Activated naive CD4-positive, alpha-beta T cell treated with anti-CD3 and anti-CD28 coated beads for 36 hours (primary cell): ENCODE data around the gene BRMS1L. TPM values are rescaled to one million over a fixed set of nuclear protein-coding genes. Genes with fewer than 3 reads are reported as not detected.
A peak's percentile ranks its signal among the peaks of the same experiment; 100 is the strongest.
"Not testable (repeated sequence)": the region's sequence is repeated elsewhere in the genome, so short reads cannot be mapped to it uniquely, and the experiment has no call there.

Experiments
- CTCF ChIA-PET: fragments of 350-600 bp; sonication (Branson Sonifier 250); formaldehyde crosslinking; loops from one replicate; lab custom pipeline; 2021; ENCODE audit warnings: antibody characterized with exemption; lab: Charles Lee
- DNase-seq: peaks from one replicate; pipeline ENCODE4 v3.0.0-alpha.2; 2020
- H3K27ac Mint-ChIP-seq: one replicate; pipeline ENCODE4 v1.8.0; 2021; ENCODE audit warnings: mild to moderate bottlenecking, mixed read lengths
- H3K27me3 Mint-ChIP-seq: one replicate; pipeline ENCODE4 v1.8.0; 2021; ENCODE audit warnings: low read depth, mixed read lengths
- H3K36me3 Mint-ChIP-seq: one replicate; pipeline ENCODE4 v1.8.0; 2021; ENCODE audit warnings: low read depth, mixed read lengths
- H3K4me1 Mint-ChIP-seq: one replicate; pipeline ENCODE4 v1.8.0; 2021; ENCODE audit warnings: low read depth, mixed read lengths
- H3K4me3 Mint-ChIP-seq: one replicate; pipeline ENCODE4 v1.8.0; 2021; ENCODE audit warnings: mild to moderate bottlenecking, moderate library complexity, mixed read lengths
- H3K9me3 Mint-ChIP-seq: one replicate; pipeline ENCODE4 v1.8.0; 2021; ENCODE audit warnings: mixed read lengths
- intact Hi-C: fragments of 100-400 bp; cut with micrococcal nuclease; formaldehyde crosslinking; loops from one replicate; pipeline ENCODE4 v1.15.1; 2023
- total RNA-seq, 2 experiments: library from RNA; stranded (reverse); gene quantifications; one replicate each; pipeline ENCODE4 v1.2.3, GENCODE V29; 2021

BRMS1L gene, protein sequence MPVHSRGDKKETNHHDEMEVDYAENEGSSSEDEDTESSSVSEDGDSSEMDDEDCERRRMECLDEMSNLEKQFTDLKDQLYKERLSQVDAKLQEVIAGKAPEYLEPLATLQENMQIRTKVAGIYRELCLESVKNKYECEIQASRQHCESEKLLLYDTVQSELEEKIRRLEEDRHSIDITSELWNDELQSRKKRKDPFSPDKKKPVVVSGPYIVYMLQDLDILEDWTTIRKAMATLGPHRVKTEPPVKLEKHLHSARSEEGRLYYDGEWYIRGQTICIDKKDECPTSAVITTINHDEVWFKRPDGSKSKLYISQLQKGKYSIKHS
- 1 to 10 TPM; 4.4 to 5.3 TPM for total RNA-seq

DNA sequence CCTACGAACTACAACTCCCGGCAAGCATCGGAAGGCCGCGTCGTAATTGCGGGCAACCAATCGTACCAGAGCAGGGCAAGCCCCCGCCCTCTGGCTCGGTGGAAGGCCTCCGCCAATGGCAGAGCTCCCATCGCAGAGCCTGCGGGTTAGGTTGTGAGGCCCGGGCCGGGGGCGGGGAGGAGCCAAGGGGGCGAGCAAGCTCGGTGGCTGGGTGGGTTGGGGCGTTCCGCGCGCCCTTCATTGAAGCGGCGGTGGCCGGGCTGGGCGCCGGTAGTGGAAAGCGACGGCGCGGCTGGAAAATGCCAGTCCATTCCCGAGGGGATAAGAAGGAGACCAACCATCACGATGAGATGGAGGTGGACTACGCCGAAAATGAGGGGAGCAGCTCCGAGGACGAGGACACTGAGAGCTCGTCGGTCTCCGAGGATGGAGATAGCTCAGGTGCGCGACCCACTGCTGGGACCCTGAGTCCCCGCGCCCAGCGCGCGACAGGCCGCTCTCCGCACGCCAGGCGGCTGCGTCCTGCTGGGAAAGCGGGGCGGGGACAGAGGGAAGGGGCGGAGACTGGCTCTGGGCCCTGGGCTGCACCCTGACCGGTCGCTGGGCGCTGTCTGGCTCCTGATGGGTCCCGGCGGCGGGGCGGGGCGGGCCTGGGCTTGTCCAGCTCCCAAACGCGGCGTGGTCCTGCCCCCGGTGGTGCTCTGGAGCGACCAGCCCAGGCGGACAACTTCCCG lies at the start of gene BRMS1L:
Gene BRMS1L (plus strand): TSS at position 121 of the 734 bp plus-strand sequence. CDS start 179 bp downstream, at position 300.
- peak; percentile 99 for DNase-seq
- Mint-ChIP-seq H3K4me1 (peaks cover 29% of the 10 kb centered on the region), H3K27me3 (no peaks in the 10 kb centered on the region), H3K27ac (peak within 1 kb of the TSS; percentile 92), H3K36me3 (peaks cover 3% of the 10 kb centered on the region), H3K4me3 (peak within 1 kb of the TSS; percentile 84), H3K9me3 (no peaks in the 10 kb centered on the region)
- intact Hi-C loops = loop anchor here (1.0 to 5.0 kb wide), 13 partner anchors 17 to 1364 kb away; partner anchors contain the start of genes EAPP, FAM177A1, INSM2 and MBIP
- CTCF ChIA-PET = interaction anchor here (0.6 to 3.7 kb wide), 6 partner anchors 10 to 158 kb away, joined by 3 to 22 read pairs (median 6); partner anchors contain the start of gene RALGAPA1

DNA sequence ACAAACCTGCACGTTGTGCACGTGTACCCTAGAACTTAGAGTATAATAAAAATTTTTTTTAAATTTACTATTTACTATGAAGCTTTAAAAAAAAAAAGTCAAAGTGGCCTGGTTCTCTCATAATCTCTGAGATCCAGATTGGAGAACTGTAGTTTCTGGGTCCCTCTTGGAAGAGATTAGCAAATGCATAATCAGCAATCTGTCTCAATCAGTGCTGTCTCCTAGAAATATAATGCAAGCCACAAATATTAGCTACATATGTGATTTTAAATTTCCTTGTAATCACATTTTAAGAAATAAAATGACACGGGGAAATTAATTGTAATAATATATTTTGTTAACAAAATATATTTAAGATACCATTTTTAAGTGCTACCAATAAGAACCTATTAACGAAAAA lies 49.3 kb upstream of the BRMS1L start:
- Mint-ChIP-seq H3K4me1 (peaks cover 4% of the 10 kb centered on the region), H3K36me3 (peaks cover 15% of the 10 kb centered on the region), H3K27ac (no peak overlapping the region), H3K4me3 (no peak overlapping the region), H3K9me3 (peaks cover 14% of the 10 kb centered on the region), H3K27me3 (no peaks in the 10 kb centered on the region)
- CTCF ChIA-PET = interaction anchor here (0.5 to 2.2 kb wide), 3 partner anchors 8 to 336 kb away, joined by 3 to 6 read pairs (median 5); no protein-coding TSS in a partner anchor
- no peak for DNase-seq
- intact Hi-C loops = no loop called here

GRCh38 chr14:35777550-35777949 lies 48.6 kb upstream of the BRMS1L start:
- CTCF ChIA-PET, DNase-seq, H3K4me1 Mint-ChIP-seq, H3K27me3 Mint-ChIP-seq, intact Hi-C loops, H3K27ac Mint-ChIP-seq, H3K4me3 Mint-ChIP-seq: not testable (repeated sequence)
- Mint-ChIP-seq H3K9me3 (peaks cover 16% of the 10 kb centered on the region), H3K36me3 (peaks cover 15% of the 10 kb centered on the region)

DNA sequence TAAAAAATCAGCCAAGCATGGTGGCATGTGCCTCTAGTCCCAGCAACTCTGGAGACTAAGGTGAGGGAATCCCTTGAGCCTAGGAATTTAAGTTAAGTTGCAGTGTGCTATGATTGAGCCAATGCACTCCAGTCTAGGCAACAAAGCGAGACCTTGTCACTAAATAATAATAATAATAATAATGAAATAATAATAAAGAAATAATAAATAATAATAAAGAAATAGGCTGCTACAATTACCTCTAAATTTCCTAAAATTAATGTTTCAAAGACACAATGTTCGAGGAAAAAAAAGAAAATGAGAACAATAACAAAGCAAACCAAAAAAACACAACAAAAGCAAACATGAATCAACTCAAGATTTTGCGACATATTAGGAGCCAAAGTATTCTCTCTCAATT lies 46.8 kb upstream of the BRMS1L start:
- CTCF ChIA-PET = no interaction called here
- H3K27me3 Mint-ChIP-seq = no peaks in the 10 kb centered on the region
- H3K36me3 Mint-ChIP-seq = peaks cover 13% of the 10 kb centered on the region
- H3K27ac Mint-ChIP-seq = no peak overlapping the region
- H3K4me1 Mint-ChIP-seq = peaks cover 8% of the 10 kb centered on the region
- H3K9me3 Mint-ChIP-seq = peaks cover 16% of the 10 kb centered on the region
- DNase-seq = no peak
- no peak overlapping the region for H3K4me3 Mint-ChIP-seq
- intact Hi-C loops = no loop called here

GRCh38 chr14:35783699-35784098 lies 42.4 kb upstream of the BRMS1L start:
- Mint-ChIP-seq H3K9me3 (peaks cover 16% of the 10 kb centered on the region), H3K27me3 (no peaks in the 10 kb centered on the region), H3K27ac (no peak overlapping the region), H3K4me3 (no peak overlapping the region), H3K36me3 (peaks cover 7% of the 10 kb centered on the region), H3K4me1 (peaks cover 28% of the 10 kb centered on the region)
- DNase-seq = no peak
- intact Hi-C loops = no loop called here
- CTCF ChIA-PET = interaction anchor here (1.2 kb wide), 1 partner anchor 17 kb away, joined by 3 read pairs; no protein-coding TSS in a partner anchor

DNA sequence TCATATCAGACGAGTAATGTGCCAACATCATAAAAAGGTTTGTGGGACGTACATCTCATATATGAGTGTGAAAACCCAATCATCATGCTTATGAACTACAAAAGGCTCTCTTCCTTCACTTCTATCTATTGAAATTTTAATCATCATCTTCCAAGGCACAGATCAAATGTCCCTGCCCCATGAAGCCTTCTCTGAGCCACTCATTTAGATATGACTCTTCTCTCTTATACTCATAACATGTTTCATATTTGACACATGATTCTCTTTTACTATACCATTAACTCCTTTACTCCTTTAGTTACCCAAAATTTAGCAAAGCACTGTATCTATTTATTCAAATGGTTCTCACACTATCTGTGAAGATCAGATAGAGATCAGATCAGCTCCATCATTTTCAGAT lies 39.3 kb upstream of the BRMS1L start:
- CTCF ChIA-PET = interaction anchor here (0.7 kb wide), 1 partner anchor 256 kb away, joined by 5 read pairs; no protein-coding TSS in a partner anchor
- Mint-ChIP-seq H3K27ac (no peak overlapping the region), H3K36me3 (peaks cover 1% of the 10 kb centered on the region), H3K27me3 (no peaks in the 10 kb centered on the region), H3K4me1 (peaks cover 38% of the 10 kb centered on the region), H3K4me3 (no peak overlapping the region), H3K9me3 (peaks cover 2% of the 10 kb centered on the region)
- intact Hi-C loops = loop anchor here (1.0 kb wide), 2 partner anchors 21 kb away; no protein-coding TSS in a partner anchor
- peak; percentile 17 for DNase-seq

- Mint-ChIP-seq H3K4me3 (no peak overlapping the region), H3K36me3 (no peaks in the 10 kb centered on the region), H3K9me3 (no peaks in the 10 kb centered on the region), H3K27ac (no peak overlapping the region), H3K4me1 (peaks cover 32% of the 10 kb centered on the region), H3K27me3 (no peaks in the 10 kb centered on the region)
- DNase-seq = no peak
- intact Hi-C loops = no loop called here
- CTCF ChIA-PET = no interaction called here
These were observed 36.5 kb upstream of the BRMS1L start for GRCh38 chr14:35789651-35790050.

GRCh38 chr14:35797796-35798195 lies 28.3 kb upstream of the BRMS1L start:
- no peaks in the 10 kb centered on the region for H3K27me3 Mint-ChIP-seq
- no peaks in the 10 kb centered on the region for H3K9me3 Mint-ChIP-seq
- intact Hi-C loops = no loop called here
- H3K4me1 Mint-ChIP-seq = peaks cover 36% of the 10 kb centered on the region
- DNase-seq = no peak
- CTCF ChIA-PET = no interaction called here
- H3K27ac Mint-ChIP-seq = no peak overlapping the region
- H3K36me3 Mint-ChIP-seq = peaks cover 3% of the 10 kb centered on the region
- H3K4me3 Mint-ChIP-seq = no peak overlapping the region

DNA sequence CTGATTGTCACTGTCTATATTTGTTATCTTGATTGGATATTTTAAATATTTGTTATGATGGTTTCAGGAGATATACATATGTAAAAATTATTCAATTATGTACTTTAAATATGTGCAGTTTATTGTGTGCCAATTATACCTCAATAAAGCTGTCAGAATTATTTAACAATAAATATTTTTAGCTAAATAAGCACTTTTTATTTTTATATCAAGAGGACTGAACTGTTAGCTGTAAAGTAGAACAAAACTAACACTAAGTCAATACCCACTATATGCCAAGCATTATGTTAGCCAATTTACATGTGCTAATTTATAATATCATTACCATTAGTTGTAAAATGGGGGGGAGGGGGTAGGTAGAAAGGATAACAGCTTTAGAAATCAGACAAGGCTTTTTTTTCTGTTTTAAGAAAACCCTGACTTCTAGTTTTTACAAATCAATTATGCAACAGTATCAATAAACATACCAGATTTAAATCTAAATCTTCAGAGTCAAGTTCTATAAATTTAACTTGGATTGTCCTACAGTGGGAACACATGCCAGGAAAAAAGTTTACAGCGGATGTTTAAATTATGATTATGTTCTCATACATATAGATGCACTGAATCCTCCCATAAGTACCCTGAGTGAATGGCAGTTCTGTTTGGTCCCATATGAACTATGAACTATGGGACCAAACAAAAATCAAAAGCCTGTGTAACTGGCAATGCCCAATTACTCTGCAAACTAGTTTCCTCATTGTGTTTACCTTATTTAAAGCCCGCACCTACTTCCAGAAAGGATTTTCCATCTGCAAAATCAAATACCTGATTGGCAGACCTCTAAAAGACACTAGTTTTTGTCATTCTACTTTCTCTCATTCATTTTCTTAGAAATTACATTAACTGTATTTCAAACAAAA lies 19.9 kb upstream of the BRMS1L start:
- no peak overlapping the region for H3K4me3 Mint-ChIP-seq
- H3K9me3 Mint-ChIP-seq = no peaks in the 10 kb centered on the region
- peaks cover 42% of the 10 kb centered on the region for H3K4me1 Mint-ChIP-seq
- H3K27ac Mint-ChIP-seq = no peak overlapping the region
- peaks cover 4% of the 10 kb centered on the region for H3K36me3 Mint-ChIP-seq
- H3K27me3 Mint-ChIP-seq = no peaks in the 10 kb centered on the region
- DNase-seq = no peak
- intact Hi-C loops = loop anchor here (5.0 kb wide), 5 partner anchors 99 to 759 kb away; partner anchors contain the start of genes FAM177A1 and PSMA6
- CTCF ChIA-PET = interaction anchor here (1.4 to 2.6 kb wide), 4 partner anchors 10 to 20 kb away, joined by 4 to 8 read pairs (median 5); partner anchors contain the start of gene BRMS1L

DNA sequence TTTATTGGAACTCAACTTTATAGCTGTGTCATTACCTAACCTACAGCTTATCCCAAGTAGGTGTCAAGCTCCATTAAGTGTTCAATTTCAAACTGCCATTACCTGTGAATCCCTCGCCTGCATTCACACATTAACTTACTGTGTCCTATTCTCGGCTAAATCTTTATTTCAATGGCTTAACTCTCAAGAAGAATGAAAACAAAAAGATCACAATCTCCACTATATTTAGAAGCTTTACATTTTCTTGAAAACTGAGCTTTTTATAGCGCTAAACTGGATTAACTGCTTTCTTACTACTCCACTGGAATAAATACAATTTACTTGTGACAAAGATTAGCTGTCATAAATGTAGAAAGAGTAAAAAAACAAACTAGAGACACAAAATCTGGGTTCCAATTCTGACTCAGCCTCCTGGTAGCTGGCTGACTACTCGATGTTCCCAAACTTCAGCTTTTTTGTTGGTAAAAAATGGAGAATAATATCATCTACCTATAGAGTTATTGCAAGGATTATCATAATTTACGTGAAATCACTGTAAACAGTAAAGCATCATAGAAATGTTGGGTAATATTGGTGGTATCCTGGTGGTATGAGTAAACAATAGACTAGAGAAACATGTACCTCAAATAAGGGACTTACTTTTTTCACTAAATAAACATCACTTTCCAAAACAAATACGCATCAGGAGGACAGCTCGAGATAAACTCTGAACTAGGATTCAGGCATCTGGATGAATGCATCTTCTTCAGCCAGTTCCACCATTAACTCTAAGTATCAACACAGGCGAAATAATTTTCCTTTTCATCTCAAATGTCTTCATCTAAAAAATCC lies 18.8 kb upstream of the BRMS1L start:
- Mint-ChIP-seq H3K4me3 (peak overlapping the region; percentile 98), H3K27ac (no peak overlapping the region), H3K36me3 (peaks cover 2% of the 10 kb centered on the region), H3K9me3 (no peaks in the 10 kb centered on the region), H3K4me1 (peaks cover 33% of the 10 kb centered on the region), H3K27me3 (no peaks in the 10 kb centered on the region)
- intact Hi-C loops = loop anchor here (5.0 kb wide), 5 partner anchors 100 to 760 kb away; partner anchors contain the start of genes FAM177A1 and PSMA6
- CTCF ChIA-PET = interaction anchor here (0.6 to 2.6 kb wide), 4 partner anchors 9 to 1483 kb away, joined by 4 to 8 read pairs (median 6); no protein-coding TSS in a partner anchor
- DNase-seq = no peak
